Type B pancreatic cell (in vitro differentiated cells): ENCODE measurements around the gene RCBTB2. TPM values are rescaled to one million over a fixed set of nuclear protein-coding genes. Genes with fewer than 3 reads are reported as not detected.

Source experiments
- DNase-seq: peaks from one replicate; pipeline ENCODE4 v3.0.0; 2021; ENCODE audit warnings: mixed read lengths; ENCODE audit not compliant: unreplicated experiment; ENCODE audit errors: extremely low spot score
- H3K27ac Mint-ChIP-seq: 2 replicates; pipeline ENCODE4 v1.8.0; 2021; ENCODE audit warnings: mild to moderate bottlenecking, mixed read lengths
- H3K27me3 Mint-ChIP-seq: 2 replicates; pipeline ENCODE4 v1.8.0; 2021; ENCODE audit warnings: mixed read lengths
- H3K36me3 Mint-ChIP-seq: 2 replicates; pipeline ENCODE4 v1.8.0; 2021; ENCODE audit warnings: mixed read lengths
- H3K4me1 Mint-ChIP-seq: one replicate; pipeline ENCODE4 v1.8.0; 2021; ENCODE audit warnings: mixed read lengths; ENCODE audit not compliant: unreplicated experiment
- H3K4me3 Mint-ChIP-seq: 2 replicates; pipeline ENCODE4 v1.8.0; 2021; ENCODE audit warnings: mild to moderate bottlenecking, mixed read lengths
- H3K9me3 Mint-ChIP-seq: 2 replicates; pipeline ENCODE4 v1.8.0; 2021; ENCODE audit warnings: mixed read lengths
- total RNA-seq: library from RNA; stranded (reverse); gene quantifications from 2 replicates; pipeline ENCODE4 v1.2.1, GENCODE V29; 2021; ENCODE audit warnings: low replicate concordance
- TF ChIP-seq, protein P1 (sequence below): fragments of 200-600 bp; sonication (generic); conservative IDR thresholded peaks from 2 replicates; pipeline ENCODE4 v1.5.0; 2021; ENCODE audit warnings: antibody characterized with exemption, mild to moderate bottlenecking

Gene RCBTB2
- total RNA-seq, 1 donor from 2014 or later = 21.5 TPM

DNA sequence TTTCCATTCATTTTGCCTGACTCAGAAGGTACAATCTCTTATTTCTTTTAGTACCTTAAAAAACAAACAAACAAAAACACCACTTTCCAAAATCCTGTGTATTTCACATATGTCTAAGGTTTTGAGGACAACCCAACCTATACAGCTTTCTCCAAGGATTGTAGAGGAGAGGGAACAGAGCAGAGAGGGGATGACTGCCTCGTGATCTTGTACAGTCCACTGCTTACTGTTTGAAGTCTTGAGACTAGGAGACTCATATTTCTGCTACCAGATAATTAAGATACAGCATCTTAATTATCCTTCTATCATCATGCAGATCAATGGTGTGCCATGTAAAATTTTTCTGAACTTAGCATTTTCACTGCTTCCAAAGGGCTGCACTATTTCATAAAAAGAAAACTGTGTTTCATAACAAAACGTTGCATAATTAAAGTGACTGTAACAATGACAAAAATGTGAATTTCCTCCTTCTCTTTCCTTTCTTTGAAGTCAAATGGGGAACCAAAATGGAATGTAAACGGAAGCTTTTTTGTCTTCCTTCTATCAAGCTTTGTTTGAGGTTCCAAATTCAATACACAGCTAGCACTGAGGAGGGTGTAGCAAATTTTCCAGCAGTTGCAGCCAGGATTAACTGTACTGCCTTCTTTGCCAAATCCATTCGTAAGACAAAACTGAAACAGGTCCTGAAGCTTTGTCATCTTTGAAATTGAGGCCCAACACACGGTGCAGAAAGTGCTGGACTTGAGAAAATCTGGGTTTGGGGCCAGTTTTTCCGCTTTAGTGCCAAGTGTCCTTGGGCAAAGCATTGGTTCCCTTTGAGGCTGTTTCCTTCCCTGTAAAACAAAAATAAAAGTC is 34.9 kb upstream of the RCBTB2 start:
- H3K27ac Mint-ChIP-seq = no peak overlapping the region
- H3K9me3 Mint-ChIP-seq = no peaks in the 10 kb centered on the region
- no peaks in the 10 kb centered on the region for H3K36me3 Mint-ChIP-seq
- no peak overlapping the region for H3K4me3 Mint-ChIP-seq
- no peak for DNase-seq
- TF ChIP-seq, protein P1, sequence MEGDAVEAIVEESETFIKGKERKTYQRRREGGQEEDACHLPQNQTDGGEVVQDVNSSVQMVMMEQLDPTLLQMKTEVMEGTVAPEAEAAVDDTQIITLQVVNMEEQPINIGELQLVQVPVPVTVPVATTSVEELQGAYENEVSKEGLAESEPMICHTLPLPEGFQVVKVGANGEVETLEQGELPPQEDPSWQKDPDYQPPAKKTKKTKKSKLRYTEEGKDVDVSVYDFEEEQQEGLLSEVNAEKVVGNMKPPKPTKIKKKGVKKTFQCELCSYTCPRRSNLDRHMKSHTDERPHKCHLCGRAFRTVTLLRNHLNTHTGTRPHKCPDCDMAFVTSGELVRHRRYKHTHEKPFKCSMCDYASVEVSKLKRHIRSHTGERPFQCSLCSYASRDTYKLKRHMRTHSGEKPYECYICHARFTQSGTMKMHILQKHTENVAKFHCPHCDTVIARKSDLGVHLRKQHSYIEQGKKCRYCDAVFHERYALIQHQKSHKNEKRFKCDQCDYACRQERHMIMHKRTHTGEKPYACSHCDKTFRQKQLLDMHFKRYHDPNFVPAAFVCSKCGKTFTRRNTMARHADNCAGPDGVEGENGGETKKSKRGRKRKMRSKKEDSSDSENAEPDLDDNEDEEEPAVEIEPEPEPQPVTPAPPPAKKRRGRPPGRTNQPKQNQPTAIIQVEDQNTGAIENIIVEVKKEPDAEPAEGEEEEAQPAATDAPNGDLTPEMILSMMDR = no peak
- H3K4me1 Mint-ChIP-seq = peaks cover 31% of the 10 kb centered on the region
- no peaks in the 10 kb centered on the region for H3K27me3 Mint-ChIP-seq

DNA sequence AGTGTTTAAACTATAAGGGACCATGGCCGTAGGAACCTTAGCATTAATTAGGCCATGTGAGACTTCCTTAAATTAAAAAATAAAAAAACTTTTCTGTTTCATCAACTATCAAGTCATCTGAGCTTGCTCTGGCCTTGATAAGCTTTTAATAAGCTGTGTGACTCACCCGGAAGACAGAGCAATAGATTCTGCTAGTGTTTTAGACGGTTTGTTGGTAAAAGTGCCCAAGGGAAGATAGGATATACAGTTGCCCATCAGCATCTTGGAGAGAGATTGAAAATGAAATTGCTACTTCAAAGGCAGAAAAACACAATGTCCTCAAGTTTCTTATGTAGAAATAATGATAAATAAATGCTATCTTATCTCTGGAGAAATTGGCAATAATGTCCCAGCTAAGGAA is 31.2 kb upstream of the RCBTB2 start:
- H3K27me3 Mint-ChIP-seq = no peaks in the 10 kb centered on the region
- no peaks in the 10 kb centered on the region for H3K9me3 Mint-ChIP-seq
- no peak overlapping the region for H3K27ac Mint-ChIP-seq
- DNase-seq = no peak
- H3K4me3 Mint-ChIP-seq = no peak overlapping the region
- H3K4me1 Mint-ChIP-seq = peaks cover 21% of the 10 kb centered on the region
- H3K36me3 Mint-ChIP-seq = no peaks in the 10 kb centered on the region
- TF ChIP-seq, protein P1 = no peak

DNA sequence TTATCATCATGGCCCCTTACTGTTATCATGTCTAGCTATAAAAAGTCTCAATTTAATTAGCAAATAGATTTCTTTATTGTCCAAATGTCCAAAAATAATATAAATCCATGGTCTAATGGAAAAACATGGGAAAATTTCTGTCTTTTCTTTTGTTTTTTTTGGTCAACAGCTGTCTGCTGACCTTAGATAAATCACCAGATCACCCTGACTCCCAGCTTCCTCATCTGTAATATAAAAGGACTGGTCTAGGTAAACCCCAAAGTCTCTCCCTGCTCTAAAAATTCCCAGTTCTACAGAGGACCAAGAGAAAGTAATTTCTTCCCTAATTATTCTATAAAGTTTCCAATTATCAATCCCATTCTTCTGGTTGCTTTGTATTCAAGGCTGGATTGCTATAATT is 30.7 kb upstream of the RCBTB2 start:
- H3K4me3 Mint-ChIP-seq = no peak overlapping the region
- H3K27me3 Mint-ChIP-seq = no peaks in the 10 kb centered on the region
- no peaks in the 10 kb centered on the region for H3K9me3 Mint-ChIP-seq
- no peaks in the 10 kb centered on the region for H3K36me3 Mint-ChIP-seq
- H3K4me1 Mint-ChIP-seq = peaks cover 20% of the 10 kb centered on the region
- TF ChIP-seq, protein P1 = no peak
- no peak overlapping the region for H3K27ac Mint-ChIP-seq
- DNase-seq = no peak

DNA sequence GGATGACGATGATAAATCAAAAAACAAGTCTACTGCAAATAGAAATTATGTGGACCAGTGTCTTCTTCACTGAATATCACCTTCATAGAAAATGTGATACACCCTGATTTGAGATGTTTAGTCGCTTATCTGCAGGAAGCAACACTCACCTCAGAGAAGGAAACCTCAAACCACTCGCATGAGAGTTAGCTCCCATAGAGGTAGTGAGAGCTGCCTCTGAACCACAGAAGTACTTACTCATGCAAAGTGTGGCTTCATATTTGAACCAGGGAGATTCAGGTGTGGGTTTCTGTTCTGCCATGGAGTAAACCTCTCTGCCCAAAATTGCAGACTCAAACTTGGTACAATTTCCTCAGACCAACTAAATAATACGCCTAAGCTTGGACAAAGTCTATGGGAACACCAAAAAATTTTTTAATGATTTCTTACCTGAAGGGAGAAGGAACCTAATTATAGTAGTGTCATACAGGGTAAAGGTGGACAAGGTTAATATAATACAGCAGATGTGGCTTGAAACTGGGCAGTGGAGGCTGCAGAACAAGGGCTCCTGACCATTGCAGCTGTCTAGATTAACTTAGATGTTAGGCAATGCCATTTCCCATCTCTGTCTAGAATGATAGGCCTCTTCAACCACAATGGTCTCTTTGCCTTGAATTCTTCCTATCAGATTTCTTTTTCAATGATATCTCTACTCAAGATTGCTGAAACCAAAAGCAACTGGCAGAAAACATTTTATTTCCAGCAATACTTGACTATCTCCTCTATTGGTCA is 29.6 kb upstream of the RCBTB2 start:
- no peak for DNase-seq
- H3K27me3 Mint-ChIP-seq = no peaks in the 10 kb centered on the region
- no peak overlapping the region for H3K4me3 Mint-ChIP-seq
- no peaks in the 10 kb centered on the region for H3K36me3 Mint-ChIP-seq
- H3K4me1 Mint-ChIP-seq = peaks cover 8% of the 10 kb centered on the region
- no peaks in the 10 kb centered on the region for H3K9me3 Mint-ChIP-seq
- no peak overlapping the region for H3K27ac Mint-ChIP-seq
- TF ChIP-seq, protein P1 = no peak

DNA sequence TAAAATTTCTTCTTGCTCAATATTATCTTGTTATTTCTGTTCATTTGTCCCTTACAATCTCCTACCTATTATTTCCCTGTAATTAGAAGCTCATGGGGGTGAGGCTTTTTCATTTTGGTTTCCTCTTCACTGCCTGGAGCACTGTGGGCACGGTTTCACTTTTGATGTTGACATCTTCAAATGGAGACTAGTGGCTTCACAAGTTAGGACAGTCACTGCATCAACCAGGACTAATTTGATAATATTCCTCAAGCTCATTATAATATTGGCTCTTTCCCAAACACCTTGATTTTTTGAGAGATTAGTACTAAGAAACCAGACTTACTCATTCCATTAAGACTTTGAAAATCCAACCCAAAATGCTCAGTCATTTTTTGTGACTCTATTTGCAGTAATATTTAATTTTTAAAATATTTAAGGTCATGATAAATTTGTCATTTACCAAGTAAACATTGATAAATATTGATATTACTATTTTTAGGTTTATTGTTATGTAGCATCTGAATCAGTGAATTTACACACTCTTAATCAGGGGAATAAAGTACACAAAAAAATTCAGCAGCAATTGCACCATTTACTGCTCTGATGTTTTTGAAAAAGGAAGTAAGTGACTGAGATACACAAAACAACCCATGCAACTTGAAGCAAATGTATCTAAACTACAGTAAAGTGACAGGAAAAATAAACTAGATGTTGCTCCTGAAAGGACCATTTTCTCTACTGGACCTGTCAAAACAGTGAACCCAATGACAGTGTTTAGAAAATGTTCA is 28.8 kb upstream of the RCBTB2 start:
- DNase-seq = no peak
- no peaks in the 10 kb centered on the region for H3K27me3 Mint-ChIP-seq
- no peaks in the 10 kb centered on the region for H3K36me3 Mint-ChIP-seq
- no peak overlapping the region for H3K4me3 Mint-ChIP-seq
- TF ChIP-seq, protein P1 = no peak
- H3K4me1 Mint-ChIP-seq = peaks cover 7% of the 10 kb centered on the region
- no peaks in the 10 kb centered on the region for H3K9me3 Mint-ChIP-seq
- no peak overlapping the region for H3K27ac Mint-ChIP-seq
